Activated T-cell treated with anti-CD3 and anti-CD28 coated beads, Interleukin-2, amount 50 U/mL, for 24 hours (primary cell): Measurements from ENCODE around the gene SFN.

ENCODE experiments used
- DNase-seq: peaks from one replicate; pipeline ENCODE4 v3.0.0-alpha.2; 2020
- H3K27ac Mint-ChIP-seq: 2 replicates; pipeline ENCODE4 v1.8.0; 2020; ENCODE audit warnings: mild to moderate bottlenecking, mixed read lengths
- H3K27me3 Mint-ChIP-seq: 2 replicates; pipeline ENCODE4 v1.8.0; 2020; ENCODE audit warnings: mixed read lengths
- H3K36me3 Mint-ChIP-seq: 2 replicates; pipeline ENCODE4 v1.8.0; 2020; ENCODE audit warnings: low read depth, mixed read lengths
- H3K4me1 Mint-ChIP-seq: 2 replicates; pipeline ENCODE4 v1.8.0; 2020; ENCODE audit warnings: low read depth, mixed read lengths
- H3K4me3 Mint-ChIP-seq: 2 replicates; pipeline ENCODE4 v1.8.0; 2020; ENCODE audit warnings: mild to moderate bottlenecking, moderate library complexity, mixed read lengths
- H3K9me3 Mint-ChIP-seq: 2 replicates; pipeline ENCODE4 v1.8.0; 2020; ENCODE audit warnings: mixed read lengths

Gene SFN

GRCh38 chr1:26862781-26863684 is at the start of gene SFN:
TSS of gene SFN (plus strand) at chr1:26863149. CDS start at chr1:26863213, 64 bp downstream.
- H3K4me3 Mint-ChIP-seq, result peak within 1 kb of the TSS; percentile 90
- no peaks in the 10 kb centered on the region for H3K9me3 Mint-ChIP-seq
- no peaks in the 10 kb centered on the region for H3K27me3 Mint-ChIP-seq
- H3K27ac Mint-ChIP-seq, result peak within 1 kb of the TSS; percentile 92
- peaks cover 7% of the 10 kb centered on the region for H3K36me3 Mint-ChIP-seq
- DNase-seq, result peak; percentile 68
- peaks cover 30% of the 10 kb centered on the region for H3K4me1 Mint-ChIP-seq

- Mint-ChIP-seq H3K36me3 (no peaks in the 10 kb centered on the region), H3K27me3 (no peaks in the 10 kb centered on the region), H3K9me3 (no peaks in the 10 kb centered on the region), H3K27ac (no peak overlapping the region), H3K4me3 (no peak overlapping the region), H3K4me1 (peaks cover 28% of the 10 kb centered on the region)
- no peak for DNase-seq
These were observed 48.6 kb upstream of the SFN start for GRCh38 chr1:26814377-26814776.

- H3K36me3 Mint-ChIP-seq, result no peaks in the 10 kb centered on the region
- DNase-seq, result no peak
- peaks cover 26% of the 10 kb centered on the region for H3K4me1 Mint-ChIP-seq
- no peaks in the 10 kb centered on the region for H3K9me3 Mint-ChIP-seq
- H3K27me3 Mint-ChIP-seq, result no peaks in the 10 kb centered on the region
- no peak overlapping the region for H3K4me3 Mint-ChIP-seq
- no peak overlapping the region for H3K27ac Mint-ChIP-seq
These were observed 48.1 kb upstream of the SFN start for GRCh38 chr1:26814893-26815292.

GRCh38 chr1:26820784-26821269 is 42.1 kb upstream of the SFN start:
- Mint-ChIP-seq H3K27me3 (no peaks in the 10 kb centered on the region), H3K9me3 (no peaks in the 10 kb centered on the region), H3K4me1 (peaks cover 26% of the 10 kb centered on the region), H3K27ac (peak overlapping the region; percentile 63), H3K4me3 (peak overlapping the region; percentile 41), H3K36me3 (no peaks in the 10 kb centered on the region)
- no peak for DNase-seq

GRCh38 chr1:26822737-26823395 is 40.1 kb upstream of the SFN start:
- Mint-ChIP-seq H3K27me3 (no peaks in the 10 kb centered on the region), H3K27ac (peak overlapping the region; percentile 1)

GRCh38 chr1:26824731-26825130 is 38.2 kb upstream of the SFN start:
- Mint-ChIP-seq H3K4me3 (no peak overlapping the region), H3K36me3 (peaks cover 31% of the 10 kb centered on the region), H3K27me3 (no peaks in the 10 kb centered on the region), H3K4me1 (peaks cover 55% of the 10 kb centered on the region), H3K9me3 (no peaks in the 10 kb centered on the region), H3K27ac (peak overlapping the region; percentile 96)
- no peak for DNase-seq

More at GRCh38 chr1:26822737-26823395, 40.1 kb upstream of the SFN start:
- Mint-ChIP-seq H3K36me3 (peaks cover 13% of the 10 kb centered on the region), H3K4me1 (peaks cover 36% of the 10 kb centered on the region), H3K9me3 (no peaks in the 10 kb centered on the region), H3K4me3 (no peak overlapping the region)
- DNase-seq, result no peak

GRCh38 chr1:26826261-26827105 is 36.5 kb upstream of the SFN start, which contains the start of gene ZDHHC18:
TSS of gene ZDHHC18 (plus strand) at chr1:26826688. CDS start at chr1:26826805, 117 bp downstream.
- H3K4me1 Mint-ChIP-seq, result peaks cover 59% of the 10 kb centered on the region
- peaks cover 48% of the 10 kb centered on the region for H3K36me3 Mint-ChIP-seq
- H3K27ac Mint-ChIP-seq, result peak within 1 kb of the TSS; percentile 98
- peak; percentile 87 for DNase-seq
- H3K9me3 Mint-ChIP-seq, result no peaks in the 10 kb centered on the region
- peak within 1 kb of the TSS; percentile 97 for H3K4me3 Mint-ChIP-seq
- H3K27me3 Mint-ChIP-seq, result no peaks in the 10 kb centered on the region

GRCh38 chr1:26827106-26827604 is 35.8 kb upstream of the SFN start:
- peaks cover 54% of the 10 kb centered on the region for H3K36me3 Mint-ChIP-seq
- H3K4me3 Mint-ChIP-seq, result peak overlapping the region; percentile 97
- H3K27ac Mint-ChIP-seq, result peak overlapping the region; percentile 98
- H3K9me3 Mint-ChIP-seq, result no peaks in the 10 kb centered on the region
- peak; percentile 51 for DNase-seq
- no peaks in the 10 kb centered on the region for H3K27me3 Mint-ChIP-seq
- peaks cover 64% of the 10 kb centered on the region for H3K4me1 Mint-ChIP-seq

GRCh38 chr1:26827663-26828062 is 35.3 kb upstream of the SFN start:
- no peak for DNase-seq
- H3K27ac Mint-ChIP-seq, result peak overlapping the region; percentile 98
- H3K4me1 Mint-ChIP-seq, result peaks cover 70% of the 10 kb centered on the region
- H3K9me3 Mint-ChIP-seq, result no peaks in the 10 kb centered on the region
- peaks cover 59% of the 10 kb centered on the region for H3K36me3 Mint-ChIP-seq
- H3K27me3 Mint-ChIP-seq, result no peaks in the 10 kb centered on the region
- H3K4me3 Mint-ChIP-seq, result peak overlapping the region; percentile 97

GRCh38 chr1:26828411-26828991 is 34.4 kb upstream of the SFN start:
- no peaks in the 10 kb centered on the region for H3K27me3 Mint-ChIP-seq
- no peaks in the 10 kb centered on the region for H3K9me3 Mint-ChIP-seq
- no peak for DNase-seq
- peak overlapping the region; percentile 98 for H3K27ac Mint-ChIP-seq
- H3K4me1 Mint-ChIP-seq, result peaks cover 73% of the 10 kb centered on the region
- peaks cover 67% of the 10 kb centered on the region for H3K36me3 Mint-ChIP-seq
- H3K4me3 Mint-ChIP-seq, result peak overlapping the region; percentile 97

GRCh38 chr1:26829184-26829911 is 33.6 kb upstream of the SFN start:
- H3K9me3 Mint-ChIP-seq, result no peaks in the 10 kb centered on the region
- H3K4me3 Mint-ChIP-seq, result peak overlapping the region; percentile 97
- H3K27me3 Mint-ChIP-seq, result no peaks in the 10 kb centered on the region
- H3K4me1 Mint-ChIP-seq, result peaks cover 82% of the 10 kb centered on the region
- H3K27ac Mint-ChIP-seq, result peak overlapping the region; percentile 98
- peaks cover 76% of the 10 kb centered on the region for H3K36me3 Mint-ChIP-seq
- DNase-seq, result no peak

GRCh38 chr1:26831059-26831458 is 31.9 kb upstream of the SFN start:
- H3K4me3 Mint-ChIP-seq, result no peak overlapping the region
- peaks cover 93% of the 10 kb centered on the region for H3K36me3 Mint-ChIP-seq
- no peaks in the 10 kb centered on the region for H3K27me3 Mint-ChIP-seq
- no peak for DNase-seq
- no peaks in the 10 kb centered on the region for H3K9me3 Mint-ChIP-seq
- peaks cover 78% of the 10 kb centered on the region for H3K4me1 Mint-ChIP-seq
- peak overlapping the region; percentile 98 for H3K27ac Mint-ChIP-seq

- Mint-ChIP-seq H3K4me3 (no peak overlapping the region), H3K36me3 (peaks cover 96% of the 10 kb centered on the region), H3K27ac (peak overlapping the region; percentile 98)
These were observed 31.3 kb upstream of the SFN start for GRCh38 chr1:26831546-26832248.

More at GRCh38 chr1:26831546-26832248, 31.3 kb upstream of the SFN start:
- H3K4me1 Mint-ChIP-seq, result peaks cover 76% of the 10 kb centered on the region
- no peak for DNase-seq
- no peaks in the 10 kb centered on the region for H3K27me3 Mint-ChIP-seq
- H3K9me3 Mint-ChIP-seq, result no peaks in the 10 kb centered on the region
